ENCODE results near the gene PDLIM7.
"Not testable (repeated sequence)": the region's sequence is repeated elsewhere in the genome, so short reads cannot be mapped to it uniquely, and the experiment has no call there.

PDLIM7 gene

GRCh38 chr5:177490311-177490991, 7.0 kb downstream of the PDLIM7 start:
- DNase-seq (ENCODE audit: low spot score): no peak

- DNase-seq (ENCODE audit: low spot score): no peak
These were observed 8.2 kb downstream of the PDLIM7 start for GRCh38 chr5:177489119-177489716.

- DNase-seq (ENCODE audit: low spot score): no peak
These were observed 9.4 kb downstream of the PDLIM7 start for GRCh38 chr5:177487975-177488374.

GRCh38 chr5:177487144-177487543, 10.3 kb downstream of the PDLIM7 start:
- DNase-seq (ENCODE audit: low spot score): no peak

GRCh38 chr5:177486256-177486655, 11.1 kb downstream of the PDLIM7 start:
- no peak for DNase-seq (ENCODE audit: low spot score)

- not testable (repeated sequence) for DNase-seq (ENCODE audit: low spot score)
These were observed 11.7 kb downstream of the PDLIM7 start for GRCh38 chr5:177485753-177486152.

- DNase-seq (ENCODE audit: low spot score): no peak
These were observed 12.4 kb downstream of the PDLIM7 start for GRCh38 chr5:177484902-177485549.

- no peak for DNase-seq (ENCODE audit: low spot score)
These were observed 13.2 kb downstream of the PDLIM7 start for GRCh38 chr5:177483994-177484901.

- DNase-seq (ENCODE audit: low spot score): no peak
These were observed 14.4 kb downstream of the PDLIM7 start for GRCh38 chr5:177483042-177483441.

- no peak for DNase-seq (ENCODE audit: low spot score)
These were observed 15.0 kb downstream of the PDLIM7 start for GRCh38 chr5:177482359-177482795.

- no peak for DNase-seq (ENCODE audit: low spot score)
These were observed 17.6 kb downstream of the PDLIM7 start for GRCh38 chr5:177479774-177480173.

- no peak for DNase-seq (ENCODE audit: low spot score)
These were observed 18.4 kb downstream of the PDLIM7 start for GRCh38 chr5:177478711-177479646.

GRCh38 chr5:177477701-177478477, 19.5 kb downstream of the PDLIM7 start:
- DNase-seq (ENCODE audit: low spot score): no peak

GRCh38 chr5:177476531-177477233, 20.7 kb downstream of the PDLIM7 start:
- DNase-seq (ENCODE audit: low spot score): no peak

GRCh38 chr5:177475563-177476427, 21.6 kb downstream of the PDLIM7 start:
- DNase-seq (ENCODE audit: low spot score): no peak

- DNase-seq (ENCODE audit: low spot score): no peak
These were observed 22.4 kb downstream of the PDLIM7 start for GRCh38 chr5:177474846-177475562.

GRCh38 chr5:177474002-177474476, 23.4 kb downstream of the PDLIM7 start:
- DNase-seq (ENCODE audit: low spot score): no peak

GRCh38 chr5:177473443-177474001, 23.9 kb downstream of the PDLIM7 start, which contains the start of gene DBN1:
Gene DBN1, minus strand, starts transcription at chr5:177473634. Its CDS starts 113 bp downstream, at chr5:177473521.
- no peak for DNase-seq (ENCODE audit: low spot score)
